GM18870 (cell line): ENCODE data around the gene IGFBP2.
A peak's percentile ranks its signal among the peaks of the same experiment; 100 is the strongest.

ENCODE experiments used
- ATAC-seq: cut with Tn5 transposase; IDR thresholded peaks from one replicate; pipeline ENCODE4 v1.9.1; 2021; ENCODE audit warnings: moderate library complexity; ENCODE audit not compliant: unreplicated experiment

IGFBP2 gene

GRCh38 chr2:216661051-216661450 lies 27.8 kb downstream of the IGFBP2 start:
- no peak for ATAC-seq

GRCh38 chr2:216661639-216662375 lies 28.6 kb downstream of the IGFBP2 start:
- ATAC-seq = no peak

- no peak for ATAC-seq
Measured at GRCh38 chr2:216663106-216663505, 29.9 kb downstream of the IGFBP2 start.

- no peak for ATAC-seq
Measured at GRCh38 chr2:216663846-216664245, 30.6 kb downstream of the IGFBP2 start.

GRCh38 chr2:216664593-216665034 lies 31.4 kb downstream of the IGFBP2 start:
- no peak for ATAC-seq

- ATAC-seq = no peak
Measured at GRCh38 chr2:216665242-216665641, 32.0 kb downstream of the IGFBP2 start.

GRCh38 chr2:216665717-216666116 lies 32.5 kb downstream of the IGFBP2 start:
- ATAC-seq = no peak

GRCh38 chr2:216666461-216667233 lies 33.4 kb downstream of the IGFBP2 start:
- ATAC-seq = peak; percentile 61

- no peak for ATAC-seq
Measured at GRCh38 chr2:216670266-216671080, 37.3 kb downstream of the IGFBP2 start.

GRCh38 chr2:216671081-216671411 lies 37.8 kb downstream of the IGFBP2 start:
- ATAC-seq = no peak

GRCh38 chr2:216671791-216672343 lies 38.6 kb downstream of the IGFBP2 start:
- ATAC-seq = no peak

GRCh38 chr2:216672466-216672865 lies 39.2 kb downstream of the IGFBP2 start:
- no peak for ATAC-seq

GRCh38 chr2:216673021-216673420 lies 39.8 kb downstream of the IGFBP2 start:
- ATAC-seq = no peak

- ATAC-seq = no peak
Measured at GRCh38 chr2:216673609-216674008, 40.4 kb downstream of the IGFBP2 start.

GRCh38 chr2:216674376-216674775 lies 41.2 kb downstream of the IGFBP2 start:
- no peak for ATAC-seq

GRCh38 chr2:216676630-216677029 lies 43.4 kb downstream of the IGFBP2 start:
- ATAC-seq = no peak

- ATAC-seq = no peak
Measured at GRCh38 chr2:216677439-216678097, 44.3 kb downstream of the IGFBP2 start.

GRCh38 chr2:216678098-216678465 lies 44.9 kb downstream of the IGFBP2 start:
- no peak for ATAC-seq

GRCh38 chr2:216678813-216679657 lies 45.8 kb downstream of the IGFBP2 start:
- no peak for ATAC-seq

GRCh38 chr2:216679658-216680024 lies 46.4 kb downstream of the IGFBP2 start:
- no peak for ATAC-seq
